Stimulated activated CD8-positive, alpha-beta memory T cell treated with anti-CD3 and anti-CD28 coated beads, Interleukin-12 subunit alpha, Interleukin-12 subunit beta, amount 100 ng/mL, for 4 hours (primary cell): Measurements from ENCODE around the gene ICE1.

Experiments used
- DNase-seq: peaks from one replicate; pipeline ENCODE4 v3.0.0-alpha.2; 2020; ENCODE audit warnings: low read depth

Gene ICE1

GRCh38 chr5:5536871-5537270 lies 114.4 kb downstream of the ICE1 start:
- no peak for DNase-seq

DNA sequence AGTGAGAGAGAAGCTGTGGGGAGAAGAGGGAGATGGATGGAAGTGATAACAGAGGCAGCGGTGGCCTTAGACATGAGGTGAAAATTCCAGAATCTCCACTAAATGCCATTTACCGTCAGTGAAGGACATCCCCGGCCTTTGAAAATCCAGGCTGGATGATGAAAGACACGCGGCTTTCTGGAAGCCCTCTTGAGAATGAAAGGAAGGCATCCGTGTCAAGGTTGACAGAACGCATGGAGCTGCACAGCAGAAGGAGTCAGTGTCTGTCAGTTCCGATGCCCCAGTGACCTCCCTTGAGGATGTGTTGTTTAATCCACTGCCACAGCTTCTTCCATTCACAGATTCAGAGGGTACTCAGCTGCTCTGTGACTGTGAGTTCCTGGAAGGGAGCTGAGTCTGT lies 114.9 kb downstream of the ICE1 start:
- no peak for DNase-seq

DNA sequence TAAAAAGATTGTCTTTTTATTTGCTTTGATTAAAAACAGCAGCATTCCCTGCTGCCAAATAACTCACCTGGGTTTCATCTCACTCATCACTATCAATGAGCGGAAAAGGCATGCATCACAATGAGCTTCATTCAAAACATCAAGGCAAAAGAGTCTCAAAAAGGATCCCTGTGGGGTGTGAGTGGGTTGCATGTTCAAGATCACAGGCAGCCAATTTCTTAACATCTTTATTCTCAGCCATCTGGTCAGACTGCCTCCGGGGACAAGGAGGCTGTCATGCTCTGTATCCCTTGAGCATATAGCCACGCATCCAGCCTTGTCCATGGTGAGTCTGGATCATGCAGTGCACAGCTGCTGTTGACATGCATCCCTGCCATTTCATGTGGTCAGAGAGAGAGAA lies 117.1 kb downstream of the ICE1 start:
- no peak for DNase-seq
